ENCODE measurements around the gene VPS9D1.

The VPS9D1 gene

GRCh38 chr16:89657442-89658220, 63.1 kb downstream of the VPS9D1 start, which contains the start of the genes CHMP1A and SPATA33:
TSS of gene CHMP1A (minus strand) at chr16:89657708. CDS start at chr16:89657588, 120 bp downstream.
TSS of gene SPATA33 (plus strand) at chr16:89657836. CDS start at chr16:89657912, 76 bp downstream.
- DNase-seq: peak; percentile 92

All from effector CD4-positive, alpha-beta T cell (primary cell).